Vagina (tissue), 2 donors: Measurements from ENCODE around the gene MAPK7.

Experiments
- CTCF ChIP-seq, 3 experiments: fragments of 450-650 bp in 2 of 3; fragments of 200-600 bp in 1 of 3; sonication (generic) in 1 of 3; IDR thresholded peaks; one replicate each; pipeline ENCODE4 v1.5.1; 2017 to 2019; ENCODE audit warnings: antibody characterized with exemption in 3 of 3, mild to moderate bottlenecking in 2 of 3, moderate library complexity in 2 of 3
- POLR2AphosphoS5 ChIP-seq, 2 donors: sonication (generic); formaldehyde crosslinking; IDR thresholded peaks; one replicate each; pipeline ENCODE4 v1.9.0; 2017; ENCODE audit warnings: antibody characterized with exemption in 2 of 2, mild to moderate bottlenecking in 2 of 2, low read depth in 1 of 2; ENCODE audit not compliant: insufficient read depth in 1 of 2

- no peak for TF ChIP-seq CTCF (IDR thresholded peaks at IDR 0.05)
- TF ChIP-seq POLR2AphosphoS5 (IDR thresholded peaks at IDR 0.05; ENCODE audit: insufficient read depth in 1 of 2, low read depth in 1 of 2): no peak
These were observed 26.0 kb downstream of the MAPK7 start for GRCh38 chr17:19404264-19404663.
